ENCODE results near the gene TRAPPC3. TPM values are rescaled to one million over a fixed set of nuclear protein-coding genes. Genes with fewer than 3 reads are reported as not detected.

TRAPPC3 gene
- total and polyA plus RNA-seq, 2 donors from 2014 or later: 58.4 to 102 TPM

DNA sequence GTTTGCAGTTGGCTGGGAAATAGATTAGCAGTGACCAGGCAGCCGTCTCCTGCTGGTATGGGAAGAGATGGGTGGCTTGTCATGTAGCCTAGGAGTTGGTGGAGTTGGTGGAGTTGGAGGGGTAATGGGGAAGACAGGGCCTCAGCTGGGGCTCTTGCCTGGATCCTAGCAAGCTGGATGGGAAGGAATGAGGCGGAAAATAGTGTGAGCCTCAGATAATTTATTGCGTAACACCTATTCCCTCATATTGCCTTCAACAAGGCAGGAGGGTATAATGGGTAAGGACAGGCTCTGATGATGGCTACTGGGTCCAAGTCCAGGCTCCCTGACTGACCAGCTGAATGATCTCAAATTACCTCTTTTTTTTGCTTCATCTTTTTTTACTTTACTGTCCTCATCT, 19.2 kb upstream of the TRAPPC3 start:
- TF ChIP-seq, protein P1, sequence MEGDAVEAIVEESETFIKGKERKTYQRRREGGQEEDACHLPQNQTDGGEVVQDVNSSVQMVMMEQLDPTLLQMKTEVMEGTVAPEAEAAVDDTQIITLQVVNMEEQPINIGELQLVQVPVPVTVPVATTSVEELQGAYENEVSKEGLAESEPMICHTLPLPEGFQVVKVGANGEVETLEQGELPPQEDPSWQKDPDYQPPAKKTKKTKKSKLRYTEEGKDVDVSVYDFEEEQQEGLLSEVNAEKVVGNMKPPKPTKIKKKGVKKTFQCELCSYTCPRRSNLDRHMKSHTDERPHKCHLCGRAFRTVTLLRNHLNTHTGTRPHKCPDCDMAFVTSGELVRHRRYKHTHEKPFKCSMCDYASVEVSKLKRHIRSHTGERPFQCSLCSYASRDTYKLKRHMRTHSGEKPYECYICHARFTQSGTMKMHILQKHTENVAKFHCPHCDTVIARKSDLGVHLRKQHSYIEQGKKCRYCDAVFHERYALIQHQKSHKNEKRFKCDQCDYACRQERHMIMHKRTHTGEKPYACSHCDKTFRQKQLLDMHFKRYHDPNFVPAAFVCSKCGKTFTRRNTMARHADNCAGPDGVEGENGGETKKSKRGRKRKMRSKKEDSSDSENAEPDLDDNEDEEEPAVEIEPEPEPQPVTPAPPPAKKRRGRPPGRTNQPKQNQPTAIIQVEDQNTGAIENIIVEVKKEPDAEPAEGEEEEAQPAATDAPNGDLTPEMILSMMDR (IDR thresholded peaks at IDR 0.05; ENCODE audit: borderline replicate concordance, extremely low read depth, insufficient read depth): no peak
- Histone ChIP-seq H3K27me3 (ENCODE audit: control insufficient read depth, insufficient read depth, low read length) (no peaks in the 10 kb centered on the region), H3K36me3 (ENCODE audit: control insufficient read depth in 2 of 3, insufficient read depth in 3 of 3, low read length in 3 of 3) (peaks cover 3 to 21% (median 16%) of the 10 kb centered on the region in 3 donors), H3K9ac (ENCODE audit: low read length in 3 of 3) (no peak overlapping the region), H3K4me1 (ENCODE audit: control insufficient read depth in 2 of 3, insufficient read depth in 2 of 3, low read depth in 1 of 3, low read length in 3 of 3) (peaks cover 0 to 9% (median 3%) of the 10 kb centered on the region in 3 donors), H3K27ac (ENCODE audit: low read depth in 2 of 2, low read length in 2 of 2) (no peak overlapping the region), H3K4me3 (ENCODE audit: low read length in 3 of 3) (no peak overlapping the region), H3K9me3 (ENCODE audit: control insufficient read depth in 2 of 3, insufficient read depth in 1 of 3, low read length in 3 of 3) (no peaks in the 10 kb centered on the region)
- intact Hi-C loops (cut with DNase I): no loop called here
- FAIRE-seq: no peak
- DNase-seq: no peak

DNA sequence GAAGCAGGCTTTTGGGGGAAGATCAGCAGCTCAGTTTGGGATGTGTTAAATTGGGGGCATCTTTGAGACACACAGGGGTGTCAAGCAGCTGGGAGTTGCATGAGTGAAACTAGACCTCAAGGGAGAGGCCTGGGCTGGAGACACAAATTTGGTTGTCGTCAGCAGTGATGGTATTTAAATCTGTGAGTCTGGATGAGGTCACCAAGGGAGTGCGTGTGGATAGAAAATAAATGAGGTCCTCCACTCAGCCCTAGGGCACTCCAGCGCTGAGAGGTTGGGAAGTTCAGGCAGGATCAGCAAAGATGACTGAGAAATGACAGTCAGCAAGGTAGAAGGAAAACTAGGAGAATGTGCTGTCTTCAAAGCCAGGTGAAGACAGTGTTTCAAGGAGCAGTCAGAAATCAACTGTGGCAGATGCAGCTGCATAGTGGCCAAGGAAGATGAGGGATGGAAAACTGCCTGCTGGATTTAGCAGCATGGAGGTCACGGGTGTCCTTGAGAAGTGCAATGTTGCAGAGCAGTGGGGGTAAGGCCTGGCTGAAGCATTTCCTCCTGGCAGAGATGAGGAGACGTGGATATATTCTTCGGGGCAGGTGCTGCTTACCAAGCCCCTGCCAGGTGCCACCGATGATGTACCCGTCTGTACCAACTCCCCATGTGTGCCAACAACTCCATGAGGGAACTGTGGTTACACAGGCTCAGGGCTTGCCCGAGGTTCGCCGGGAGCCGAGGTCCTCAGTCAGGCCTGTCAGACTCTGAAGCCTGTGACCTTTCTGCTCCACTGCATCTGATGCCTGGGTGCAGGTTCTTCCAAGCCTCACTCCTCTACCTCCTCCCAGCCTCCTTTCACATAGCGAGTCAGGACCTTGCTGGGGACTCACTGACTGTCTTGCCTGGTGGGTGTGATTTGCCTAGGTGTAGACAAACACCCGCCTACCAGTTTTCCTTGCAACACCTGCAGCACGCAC, 17.9 kb upstream of the TRAPPC3 start:
- intact Hi-C loops (cut with DNase I): no loop called here
- TF ChIP-seq, protein P1 (IDR thresholded peaks at IDR 0.05; ENCODE audit: borderline replicate concordance, extremely low read depth, insufficient read depth): no peak
- Histone ChIP-seq H3K36me3 (ENCODE audit: control insufficient read depth in 2 of 3, insufficient read depth in 3 of 3, low read length in 3 of 3) (peaks cover 0 to 10% (median 5%) of the 10 kb centered on the region in 3 donors), H3K9ac (ENCODE audit: low read length in 3 of 3) (no peak overlapping the region), H3K4me3 (ENCODE audit: low read length in 3 of 3) (no peak overlapping the region), H3K27me3 (ENCODE audit: control insufficient read depth, insufficient read depth, low read length) (no peaks in the 10 kb centered on the region), H3K9me3 (ENCODE audit: control insufficient read depth in 2 of 3, insufficient read depth in 1 of 3, low read length in 3 of 3) (no peaks in the 10 kb centered on the region), H3K27ac (ENCODE audit: low read depth in 2 of 2, low read length in 2 of 2) (peak overlapping the region in 1 of 2 donors; percentile 4), H3K4me1 (ENCODE audit: control insufficient read depth in 2 of 3, insufficient read depth in 2 of 3, low read depth in 1 of 3, low read length in 3 of 3) (peaks cover 0 to 9% (median 5%) of the 10 kb centered on the region in 3 donors)
- no peak for DNase-seq
- FAIRE-seq: no peak

DNA sequence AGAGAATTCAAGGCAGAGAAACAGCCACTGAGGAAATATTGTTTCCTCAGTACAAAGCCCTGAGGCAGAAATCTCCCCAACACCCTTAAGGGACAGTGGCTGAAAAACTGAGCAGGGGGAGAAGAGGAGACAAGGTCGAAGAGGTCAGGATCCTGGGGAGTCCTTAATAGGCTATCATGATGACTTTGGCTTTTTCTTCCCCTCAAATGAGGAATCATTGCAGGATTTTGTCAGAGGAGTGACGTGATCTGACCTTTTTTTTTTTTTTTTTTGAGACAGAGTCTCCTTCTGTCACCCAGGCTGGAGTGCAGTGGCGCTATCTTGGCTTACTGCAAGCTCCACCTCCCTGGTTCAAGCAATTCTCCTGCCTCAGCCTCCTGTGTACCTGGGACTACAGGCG, 16.9 kb upstream of the TRAPPC3 start:
- H3K9ac ChIP-seq (ENCODE audit: low read length in 3 of 3): no peak overlapping the region
- peaks cover 0 to 3% (median 0%) of the 10 kb centered on the region in 3 donors for H3K36me3 ChIP-seq (ENCODE audit: control insufficient read depth in 2 of 3, insufficient read depth in 3 of 3, low read length in 3 of 3)
- no peak for FAIRE-seq
- H3K4me1 ChIP-seq (ENCODE audit: control insufficient read depth in 2 of 3, insufficient read depth in 2 of 3, low read depth in 1 of 3, low read length in 3 of 3): peaks cover 0 to 16% (median 14%) of the 10 kb centered on the region in 3 donors
- no peaks in the 10 kb centered on the region for H3K27me3 ChIP-seq (ENCODE audit: control insufficient read depth, insufficient read depth, low read length)
- TF ChIP-seq, protein P1 (IDR thresholded peaks at IDR 0.05; ENCODE audit: borderline replicate concordance, extremely low read depth, insufficient read depth): no peak
- no peak overlapping the region for H3K4me3 ChIP-seq (ENCODE audit: low read length in 3 of 3)
- H3K27ac ChIP-seq (ENCODE audit: low read depth in 2 of 2, low read length in 2 of 2): no peak overlapping the region
- no peak for DNase-seq
- H3K9me3 ChIP-seq (ENCODE audit: control insufficient read depth in 2 of 3, insufficient read depth in 1 of 3, low read length in 3 of 3): no peaks in the 10 kb centered on the region
- intact Hi-C loops (cut with DNase I): no loop called here

Data from kidney (tissue), 14 donors.